A549 (cell line): ENCODE data around the gene SLC6A17. TPM values are rescaled to one million over a fixed set of nuclear protein-coding genes. Genes with fewer than 3 reads are reported as not detected.

Experiments used
- ATAC-seq, 2 experiments: fragments of 200-7000 bp in 1 of 2; fragments of >200 bp in 1 of 2; cut with Nextera tagmentation in 1 of 2; cut with Tn5 transposase in 1 of 2; 3 replicates each; pipeline versions ENCODE4 v1.8.0 to v1.9.1; 2018 to 2020; ENCODE audit warnings: mild to moderate bottlenecking in 1 of 2, moderate library complexity in 1 of 2
- CTCF ChIA-PET: fragments of 300-600 bp; sonication (Branson Sonifier 250); formaldehyde crosslinking; extraction: SDS; loops from one replicate; lab custom pipeline; 2021; ENCODE audit warnings: antibody characterized with exemption, inconsistent platforms; lab: Yijun Ruan, JAX
- POLR2A ChIA-PET: fragments of 350-600 bp; formaldehyde crosslinking; extraction: SDS; loops from one replicate; lab custom pipeline; 2021; ENCODE audit warnings: antibody characterized with exemption, inconsistent platforms; lab: Yijun Ruan, JAX
- DNase-seq, 2 experiments: peaks; one replicate each; pipeline versions ENCODE4 v3.0.0 to v3.0.0-alpha.2; 2011 to 2016; ENCODE audit warnings: low read depth in 1 of 2, low spot score in 1 of 2
- FAIRE-seq: peaks from 2 replicates; lab custom pipeline; 2011; peaks lifted over from hg19 to GRCh38; lab: Jason Lieb, UNC
- H3K27ac ChIP-seq, 2 experiments: fragments of >200 bp; sonication (Bioruptor Twin); formaldehyde crosslinking; 3 replicates each; pipeline ENCODE4 v1.5.1; 2016 to 2017
- H3K4me1 ChIP-seq: fragments of >200 bp; sonication (Bioruptor Twin); formaldehyde crosslinking; 3 replicates; pipeline ENCODE4 v1.6.1; 2016
- H3K4me2 ChIP-seq: fragments of >200 bp; sonication (Bioruptor Twin); formaldehyde crosslinking; 3 replicates; pipeline ENCODE4 v1.6.1; 2016
- H3K4me3 ChIP-seq: fragments of >200 bp; sonication (Bioruptor Twin); formaldehyde crosslinking; 3 replicates; pipeline ENCODE4 v1.5.1; 2016
- H3K9me3 ChIP-seq: fragments of >200 bp; sonication (Bioruptor Twin); formaldehyde crosslinking; 3 replicates; pipeline ENCODE4 v1.6.1; 2016
- CBX8 ChIP-seq: fragments of 200-600 bp; sonication (generic); IDR thresholded peaks from 2 replicates; pipeline ENCODE4 v1.6.1; 2016
- CHD2 ChIP-seq: fragments of 150-350 bp; IDR thresholded peaks from 2 replicates; pipeline ENCODE4 v1.6.1; 2014; ENCODE audit warnings: low read length; ENCODE audit not compliant: partially characterized antibody
- EHF ChIP-seq: fragments of 250-450 bp; sonication (Bioruptor Pico); IDR thresholded peaks from 2 replicates; pipeline ENCODE4 v1.5.0; 2020; ENCODE audit warnings: mild to moderate bottlenecking
- EHMT2 ChIP-seq: fragments of 200-600 bp; sonication (generic); IDR thresholded peaks from 2 replicates; pipeline ENCODE4 v1.6.1; 2016; ENCODE audit warnings: antibody characterized with exemption, low read depth, mild to moderate bottlenecking, moderate library complexity
- FOSL2 ChIP-seq, 2 experiments: fragments of 450-650 bp in 1 of 2; fragments of >200 bp in 1 of 2; sonication (Bioruptor Twin) in 1 of 2; formaldehyde crosslinking; IDR thresholded peaks; 2 replicates each; pipeline versions ENCODE4 v1.5.0 to v1.6.1; 2016 to 2020; ENCODE audit warnings: mild to moderate bottlenecking in 1 of 2, moderate library complexity in 1 of 2
- HDAC2 ChIP-seq: fragments of 200-600 bp; sonication (generic); IDR thresholded peaks from 2 replicates; pipeline ENCODE4 v1.6.1; 2016
- HOXA7 ChIP-seq: fragments of 250-450 bp; sonication (Bioruptor Pico); IDR thresholded peaks from 2 replicates; pipeline ENCODE4 v1.5.0; 2020; ENCODE audit warnings: mild to moderate bottlenecking, moderate library complexity
- JUNB ChIP-seq: fragments of >200 bp; sonication (Bioruptor Twin); formaldehyde crosslinking; IDR thresholded peaks from 2 replicates; pipeline ENCODE4 v1.6.1; 2016
- KDM5A ChIP-seq: fragments of 200-600 bp; sonication (generic); IDR thresholded peaks from 2 replicates; pipeline ENCODE4 v1.6.1; 2016; ENCODE audit warnings: antibody characterized with exemption, mild to moderate bottlenecking
- MAFK ChIP-seq: fragments of 450-650 bp; IDR thresholded peaks from 2 replicates; pipeline ENCODE4 v1.6.1; 2014; ENCODE audit not compliant: partially characterized antibody
- MAZ ChIP-seq: fragments of 150-350 bp; IDR thresholded peaks from 2 replicates; pipeline ENCODE4 v1.6.1; 2014; ENCODE audit warnings: antibody characterized with exemption, low read depth, low read length, borderline replicate concordance
- NFE2L2 ChIP-seq: fragments of 150-350 bp; conservative IDR thresholded peaks from 2 replicates; pipeline ENCODE4 v1.6.1; 2014; ENCODE audit warnings: low read length
- NR3C1 ChIP-seq: fragments of >200 bp; sonication (Bioruptor Twin); formaldehyde crosslinking; IDR thresholded peaks from 3 replicates; pipeline ENCODE4 v1.6.1; 2017
- PHF8 ChIP-seq: fragments of 200-600 bp; sonication (generic); IDR thresholded peaks from 2 replicates; pipeline ENCODE4 v1.6.1; 2016; ENCODE audit warnings: low read depth, mild to moderate bottlenecking, antibody characterized with exemption, moderate library complexity, borderline replicate concordance
- POLR2AphosphoS2 ChIP-seq: conservative IDR thresholded peaks from 2 replicates; pipeline ENCODE4 v1.6.1; 2012; ENCODE audit warnings: low read length, improper control_type of control experiment, inconsistent platforms
- RAD21 ChIP-seq, 2 experiments: fragments of >200 bp in 1 of 2; sonication (Bioruptor Twin) in 1 of 2; formaldehyde crosslinking in 1 of 2; IDR thresholded peaks in 1 of 2; conservative IDR thresholded peaks in 1 of 2; 2 replicates in 1 of 2; 3 replicates in 1 of 2; pipeline ENCODE4 v1.6.1; 2012 to 2018; ENCODE audit warnings: inconsistent platforms in 1 of 2
- RCOR1 ChIP-seq: fragments of 150-350 bp; IDR thresholded peaks from 2 replicates; pipeline ENCODE4 v1.6.1; 2014; ENCODE audit warnings: antibody characterized with exemption, low read length, low read depth
- RFX5 ChIP-seq: fragments of 450-650 bp; IDR thresholded peaks from 2 replicates; pipeline ENCODE4 v1.7.1; 2014; ENCODE audit warnings: antibody characterized with exemption, mild to moderate bottlenecking, moderate library complexity
- SREBF2 ChIP-seq: fragments of 450-650 bp; IDR thresholded peaks from 2 replicates; pipeline ENCODE4 v1.6.1; 2014; ENCODE audit warnings: mild to moderate bottlenecking, moderate library complexity
- ZSCAN20 ChIP-seq: fragments of 250-450 bp; sonication (Bioruptor Pico); IDR thresholded peaks from 2 replicates; pipeline ENCODE4 v1.8.0; 2022; ENCODE audit warnings: mild to moderate bottlenecking, moderate library complexity
- WGBS: methylation state at CpG from one replicate; pipeline ENCODE4 v1.1.6; 2017; ENCODE audit errors: missing lambda C conversion rate; 5-methylcytosine and 5-hydroxymethylcytosine counted together
- polyA plus RNA-seq, 4 experiments: library from polyadenylated mRNA; depleted of rRNA in 3 of 4; stranded (reverse); fragments of >200 nt; fragmentation: RNase III in 1 of 4; extraction: RNeasy Plus Mini Kit Qiagen cat#74134 plus additional on column Dnase treatment in 1 of 4; gene quantifications; 2 replicates in 3 of 4; 3 replicates in 1 of 4; pipeline ENCODE4 v1.2.3, GENCODE V29; 2011 to 2017
- TF ChIP-seq, protein P1 (sequence below): fragments of >200 bp; sonication (Bioruptor Twin); formaldehyde crosslinking; IDR thresholded peaks from 2 replicates; pipeline ENCODE4 v1.6.1; 2016
- TF ChIP-seq, protein P2 (sequence below): fragments of 200-600 bp; sonication (generic); IDR thresholded peaks from 2 replicates; pipeline ENCODE4 v1.6.1; 2016; ENCODE audit warnings: antibody characterized with exemption, mild to moderate bottlenecking, moderate library complexity
- TF ChIP-seq, protein P3 (sequence below): IDR thresholded peaks from 2 replicates; pipeline ENCODE4 v1.6.1; 2012
- TF ChIP-seq, protein P4 (sequence below): fragments of 150-350 bp; IDR thresholded peaks from 2 replicates; pipeline ENCODE4 v1.6.1; 2014; ENCODE audit warnings: low read depth, mild to moderate bottlenecking, low read length

Gene SLC6A17
- polyA plus RNA-seq, 2 of the 4 experiments (the other 2 are of a cell fraction): 0.56 to 2.2 TPM

DNA sequence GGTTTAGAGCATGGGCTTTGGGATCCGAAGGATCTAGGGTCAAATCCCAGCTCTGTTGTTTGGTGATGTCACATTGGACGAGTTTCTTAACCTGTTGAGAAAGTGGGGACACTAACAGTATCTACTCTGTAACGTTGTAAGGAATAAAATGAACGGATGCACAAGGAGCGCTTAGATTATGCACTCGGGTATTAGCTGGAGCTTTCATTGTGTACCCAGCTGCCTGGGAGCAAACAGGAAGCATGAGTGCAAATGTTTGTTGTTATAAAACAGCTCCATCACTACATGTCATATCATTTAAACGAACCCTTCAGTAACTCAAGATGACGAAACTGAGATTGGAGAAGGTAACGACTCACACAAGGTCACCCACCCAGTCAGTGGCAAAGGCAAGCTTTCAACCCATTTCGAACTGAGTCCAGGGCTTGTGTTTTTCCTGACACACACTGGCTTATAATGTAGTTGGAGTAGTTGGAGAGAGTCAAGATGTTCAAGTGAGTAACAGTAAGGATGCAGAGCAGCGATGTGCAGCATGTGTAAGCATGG is 16.2 kb upstream of the SLC6A17 start (continued):
- TF ChIP-seq RFX5: no peak
- TF ChIP-seq, protein P1, sequence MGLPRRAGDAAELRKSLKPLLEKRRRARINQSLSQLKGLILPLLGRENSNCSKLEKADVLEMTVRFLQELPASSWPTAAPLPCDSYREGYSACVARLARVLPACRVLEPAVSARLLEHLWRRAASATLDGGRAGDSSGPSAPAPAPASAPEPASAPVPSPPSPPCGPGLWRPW: no peak
- TF ChIP-seq, protein P2, sequence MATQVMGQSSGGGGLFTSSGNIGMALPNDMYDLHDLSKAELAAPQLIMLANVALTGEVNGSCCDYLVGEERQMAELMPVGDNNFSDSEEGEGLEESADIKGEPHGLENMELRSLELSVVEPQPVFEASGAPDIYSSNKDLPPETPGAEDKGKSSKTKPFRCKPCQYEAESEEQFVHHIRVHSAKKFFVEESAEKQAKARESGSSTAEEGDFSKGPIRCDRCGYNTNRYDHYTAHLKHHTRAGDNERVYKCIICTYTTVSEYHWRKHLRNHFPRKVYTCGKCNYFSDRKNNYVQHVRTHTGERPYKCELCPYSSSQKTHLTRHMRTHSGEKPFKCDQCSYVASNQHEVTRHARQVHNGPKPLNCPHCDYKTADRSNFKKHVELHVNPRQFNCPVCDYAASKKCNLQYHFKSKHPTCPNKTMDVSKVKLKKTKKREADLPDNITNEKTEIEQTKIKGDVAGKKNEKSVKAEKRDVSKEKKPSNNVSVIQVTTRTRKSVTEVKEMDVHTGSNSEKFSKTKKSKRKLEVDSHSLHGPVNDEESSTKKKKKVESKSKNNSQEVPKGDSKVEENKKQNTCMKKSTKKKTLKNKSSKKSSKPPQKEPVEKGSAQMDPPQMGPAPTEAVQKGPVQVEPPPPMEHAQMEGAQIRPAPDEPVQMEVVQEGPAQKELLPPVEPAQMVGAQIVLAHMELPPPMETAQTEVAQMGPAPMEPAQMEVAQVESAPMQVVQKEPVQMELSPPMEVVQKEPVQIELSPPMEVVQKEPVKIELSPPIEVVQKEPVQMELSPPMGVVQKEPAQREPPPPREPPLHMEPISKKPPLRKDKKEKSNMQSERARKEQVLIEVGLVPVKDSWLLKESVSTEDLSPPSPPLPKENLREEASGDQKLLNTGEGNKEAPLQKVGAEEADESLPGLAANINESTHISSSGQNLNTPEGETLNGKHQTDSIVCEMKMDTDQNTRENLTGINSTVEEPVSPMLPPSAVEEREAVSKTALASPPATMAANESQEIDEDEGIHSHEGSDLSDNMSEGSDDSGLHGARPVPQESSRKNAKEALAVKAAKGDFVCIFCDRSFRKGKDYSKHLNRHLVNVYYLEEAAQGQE: no peak
- no peak for TF ChIP-seq JUNB
- TF ChIP-seq RCOR1: no peak
- TF ChIP-seq KDM5A: no peak
- TF ChIP-seq SREBF2: no peak

DNA sequence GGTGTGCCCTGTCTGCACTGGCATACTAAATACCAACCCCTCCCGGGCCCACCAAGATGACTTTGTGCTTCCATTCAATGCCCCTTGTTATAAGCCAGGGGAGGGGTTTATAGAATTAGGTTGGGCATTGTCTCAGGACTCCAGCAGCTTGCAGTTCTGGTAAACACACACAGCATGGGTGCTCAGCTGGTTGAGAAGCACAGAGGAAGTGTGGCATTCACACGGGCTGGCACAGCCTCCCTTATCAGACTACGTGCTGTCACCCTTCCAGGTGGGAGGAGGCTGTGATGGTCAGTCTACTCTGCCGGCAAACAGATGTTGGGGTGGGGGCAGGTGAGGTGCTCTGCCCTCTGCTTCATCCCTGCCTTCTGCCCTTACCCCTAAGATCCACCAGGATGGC is 15.0 kb upstream of the SLC6A17 start:
- ChIA-PET CTCF (interaction anchor here (1.5 to 2.7 kb wide), 2 partner anchors 11 to 29 kb away, joined by 3 to 9 read pairs; no protein-coding TSS in a partner anchor), POLR2A (no interaction called here)
- TF ChIP-seq, protein P3, sequence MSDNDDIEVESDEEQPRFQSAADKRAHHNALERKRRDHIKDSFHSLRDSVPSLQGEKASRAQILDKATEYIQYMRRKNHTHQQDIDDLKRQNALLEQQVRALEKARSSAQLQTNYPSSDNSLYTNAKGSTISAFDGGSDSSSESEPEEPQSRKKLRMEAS: no peak
- TF ChIP-seq NR3C1 (no peak), EHF (CRISPR knock-in tag) (no peak), POLR2AphosphoS2 (no peak), RAD21 (conservative IDR thresholded peaks at IDR 0.05 in 1 of 2, IDR thresholded peaks at IDR 0.05 in 1 of 2) (no peak), CBX8 (no peak), FOSL2 (IDR thresholded peaks at IDR 0.05) (no peak), FOSL2 (CRISPR knock-in tag; IDR thresholded peaks at IDR 0.05) (no peak)
- FAIRE-seq (no peak), ATAC-seq (no peak), DNase-seq (no peak)
- Histone ChIP-seq H3K4me2 (no peak overlapping the region), H3K9me3 (peaks cover 2% of the 10 kb centered on the region; the same call in 1 of the 3 replicates), H3K4me3 (no peak overlapping the region), H3K4me1 (no peaks in the 10 kb centered on the region), H3K27ac (no peak overlapping the region)
- no CpG with 5 or more reads among the region's 4 CpGs for WGBS

DNA sequence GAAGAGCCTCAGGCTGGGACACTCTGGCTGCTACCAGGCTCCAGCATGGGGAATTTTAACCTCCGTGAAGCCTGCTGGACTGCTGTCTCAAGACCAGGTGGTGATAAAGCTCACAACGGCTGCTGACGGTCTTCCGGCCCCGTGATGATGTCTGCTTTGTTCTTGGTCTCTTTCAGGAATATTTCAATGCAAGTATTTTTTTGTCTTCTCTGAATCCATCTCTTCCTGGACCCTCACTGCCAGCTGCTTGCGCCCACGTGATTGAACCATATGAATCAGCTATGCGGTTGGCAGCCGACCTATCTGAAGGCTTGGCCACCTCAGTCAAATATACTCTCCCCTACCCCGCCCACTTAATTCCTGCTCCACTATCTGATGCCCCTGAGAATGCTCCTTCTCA is 14.6 kb upstream of the SLC6A17 start:
- peaks cover 2% of the 10 kb centered on the region; the same call in 1 of the 3 replicates for H3K9me3 ChIP-seq
- no peak for DNase-seq
- no peaks in the 10 kb centered on the region for H3K4me1 ChIP-seq
- no peak overlapping the region for H3K4me2 ChIP-seq
- TF ChIP-seq CHD2: no peak
- no peak for TF ChIP-seq MAZ
- TF ChIP-seq EHMT2: no peak
- TF ChIP-seq PHF8: no peak
- TF ChIP-seq MAFK: no peak
- no peak for TF ChIP-seq HDAC2
- TF ChIP-seq JUNB: no peak
- no peak for TF ChIP-seq HOXA7 (CRISPR knock-in tag)
- no peak for TF ChIP-seq ZSCAN20
- TF ChIP-seq, protein P4, sequence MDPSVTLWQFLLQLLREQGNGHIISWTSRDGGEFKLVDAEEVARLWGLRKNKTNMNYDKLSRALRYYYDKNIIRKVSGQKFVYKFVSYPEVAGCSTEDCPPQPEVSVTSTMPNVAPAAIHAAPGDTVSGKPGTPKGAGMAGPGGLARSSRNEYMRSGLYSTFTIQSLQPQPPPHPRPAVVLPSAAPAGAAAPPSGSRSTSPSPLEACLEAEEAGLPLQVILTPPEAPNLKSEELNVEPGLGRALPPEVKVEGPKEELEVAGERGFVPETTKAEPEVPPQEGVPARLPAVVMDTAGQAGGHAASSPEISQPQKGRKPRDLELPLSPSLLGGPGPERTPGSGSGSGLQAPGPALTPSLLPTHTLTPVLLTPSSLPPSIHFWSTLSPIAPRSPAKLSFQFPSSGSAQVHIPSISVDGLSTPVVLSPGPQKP: no peak
- TF ChIP-seq NFE2L2: no peak
- POLR2A ChIA-PET: no interaction called here
- CTCF ChIA-PET: interaction anchor here (1.2 to 2.7 kb wide), 3 partner anchors 11 to 30 kb away, joined by 3 to 9 read pairs (median 3); no protein-coding TSS in a partner anchor
- H3K27ac ChIP-seq: no peak overlapping the region
- no peak overlapping the region for H3K4me3 ChIP-seq
- 47% methylated on average over 10 of the region's 10 CpGs for WGBS
- ATAC-seq: no peak
- FAIRE-seq: no peak
